ENCODE data around the gene EBF3.

DNA sequence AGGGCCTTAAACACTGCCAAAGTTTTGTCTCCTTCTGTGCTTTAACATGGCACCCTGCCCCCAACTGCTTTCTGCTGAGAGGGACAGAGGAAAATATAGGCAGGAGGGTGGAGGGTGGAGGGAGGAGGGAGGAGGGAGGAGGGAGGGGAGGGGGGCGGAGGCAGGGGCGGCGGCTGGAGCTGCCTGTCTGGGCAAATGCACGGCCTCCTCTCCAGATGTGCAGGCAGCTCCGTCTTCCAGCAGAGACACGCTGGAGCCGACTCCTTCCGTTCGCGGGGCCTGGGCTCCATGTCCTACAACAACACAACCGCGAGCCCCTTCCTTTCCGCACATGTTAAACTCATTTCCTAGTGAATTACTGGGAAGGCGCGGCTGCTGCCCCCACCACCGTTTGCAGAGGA is 14.2 kb downstream of the EBF3 start:
- TF ChIP-seq, protein P1, sequence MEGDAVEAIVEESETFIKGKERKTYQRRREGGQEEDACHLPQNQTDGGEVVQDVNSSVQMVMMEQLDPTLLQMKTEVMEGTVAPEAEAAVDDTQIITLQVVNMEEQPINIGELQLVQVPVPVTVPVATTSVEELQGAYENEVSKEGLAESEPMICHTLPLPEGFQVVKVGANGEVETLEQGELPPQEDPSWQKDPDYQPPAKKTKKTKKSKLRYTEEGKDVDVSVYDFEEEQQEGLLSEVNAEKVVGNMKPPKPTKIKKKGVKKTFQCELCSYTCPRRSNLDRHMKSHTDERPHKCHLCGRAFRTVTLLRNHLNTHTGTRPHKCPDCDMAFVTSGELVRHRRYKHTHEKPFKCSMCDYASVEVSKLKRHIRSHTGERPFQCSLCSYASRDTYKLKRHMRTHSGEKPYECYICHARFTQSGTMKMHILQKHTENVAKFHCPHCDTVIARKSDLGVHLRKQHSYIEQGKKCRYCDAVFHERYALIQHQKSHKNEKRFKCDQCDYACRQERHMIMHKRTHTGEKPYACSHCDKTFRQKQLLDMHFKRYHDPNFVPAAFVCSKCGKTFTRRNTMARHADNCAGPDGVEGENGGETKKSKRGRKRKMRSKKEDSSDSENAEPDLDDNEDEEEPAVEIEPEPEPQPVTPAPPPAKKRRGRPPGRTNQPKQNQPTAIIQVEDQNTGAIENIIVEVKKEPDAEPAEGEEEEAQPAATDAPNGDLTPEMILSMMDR (IDR thresholded peaks at IDR 0.05), result no peak
- no peak for TF ChIP-seq POLR2AphosphoS5 (IDR thresholded peaks at IDR 0.05; ENCODE audit: low read depth, low read length)
